Activated naive CD4-positive, alpha-beta T cell treated with anti-CD3 and anti-CD28 coated beads, Interleukin-2, amount 50 U/mL, for 72 hours (primary cell): ENCODE measurements around the gene NAMPT. TPM values are rescaled to one million over a fixed set of nuclear protein-coding genes. Genes with fewer than 3 reads are reported as not detected.
"Not testable (repeated sequence)": the region's sequence is repeated elsewhere in the genome, so short reads cannot be mapped to it uniquely, and the experiment has no call there.

Source experiments
- ATAC-seq, 2 donors: fragments of 150-1000 bp; cut with Tn5 transposase; 2 replicates each; pipeline ENCODE4 v1.10.0; 2021; ENCODE audit warnings: mild to moderate bottlenecking in 2 of 2, moderate library complexity in 2 of 2
- DNase-seq, 2 donors: peaks; one replicate each; pipeline ENCODE4 v3.0.0; 2021 to 2022; ENCODE audit warnings: low spot score in 2 of 2
- H3K27ac Mint-ChIP-seq, 2 donors: one replicate each; pipeline ENCODE4 v1.8.0; 2022; ENCODE audit warnings: mild to moderate bottlenecking in 2 of 2, mixed read lengths in 2 of 2
- H3K36me3 Mint-ChIP-seq, 2 donors: one replicate each; pipeline ENCODE4 v1.8.0; 2022; ENCODE audit warnings: mixed read lengths in 2 of 2
- H3K9me3 Mint-ChIP-seq, 2 donors: one replicate each; pipeline ENCODE4 v1.8.0; 2022; ENCODE audit warnings: mixed read lengths in 2 of 2
- total RNA-seq, 2 donors: library from RNA; stranded (reverse); gene quantifications; one replicate each; pipeline ENCODE4 v1.2.3, GENCODE V29; 2022

NAMPT gene
- total RNA-seq, 2 donors from 2014 or later: 334 to 524 TPM

DNA sequence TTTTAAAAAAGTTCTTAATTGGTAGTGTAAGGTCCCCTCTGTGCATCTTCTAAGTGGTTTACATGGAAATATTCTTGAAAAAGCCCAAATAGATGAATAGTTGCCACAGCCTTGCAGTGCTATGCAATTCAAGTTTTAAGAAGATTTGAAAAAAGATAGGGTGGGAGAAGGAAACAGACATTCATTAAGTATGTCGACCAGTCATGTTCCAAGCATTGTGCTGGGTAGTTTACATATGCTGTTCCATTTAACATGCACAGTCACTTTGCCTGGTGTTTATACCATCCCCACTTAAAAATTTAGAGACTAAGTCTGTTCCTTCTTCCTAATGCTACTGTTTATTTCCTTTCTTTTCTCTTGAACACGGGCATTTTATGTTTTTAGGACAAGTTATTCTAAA is 28.1 kb upstream of the NAMPT start:
- DNase-seq: no peak
- H3K36me3 Mint-ChIP-seq: peaks cover 8 to 14% of the 10 kb centered on the region in 2 donors
- no peak overlapping the region for H3K27ac Mint-ChIP-seq
- peaks cover 0 to 25% of the 10 kb centered on the region in 2 donors for H3K9me3 Mint-ChIP-seq
- no peak for ATAC-seq

DNA sequence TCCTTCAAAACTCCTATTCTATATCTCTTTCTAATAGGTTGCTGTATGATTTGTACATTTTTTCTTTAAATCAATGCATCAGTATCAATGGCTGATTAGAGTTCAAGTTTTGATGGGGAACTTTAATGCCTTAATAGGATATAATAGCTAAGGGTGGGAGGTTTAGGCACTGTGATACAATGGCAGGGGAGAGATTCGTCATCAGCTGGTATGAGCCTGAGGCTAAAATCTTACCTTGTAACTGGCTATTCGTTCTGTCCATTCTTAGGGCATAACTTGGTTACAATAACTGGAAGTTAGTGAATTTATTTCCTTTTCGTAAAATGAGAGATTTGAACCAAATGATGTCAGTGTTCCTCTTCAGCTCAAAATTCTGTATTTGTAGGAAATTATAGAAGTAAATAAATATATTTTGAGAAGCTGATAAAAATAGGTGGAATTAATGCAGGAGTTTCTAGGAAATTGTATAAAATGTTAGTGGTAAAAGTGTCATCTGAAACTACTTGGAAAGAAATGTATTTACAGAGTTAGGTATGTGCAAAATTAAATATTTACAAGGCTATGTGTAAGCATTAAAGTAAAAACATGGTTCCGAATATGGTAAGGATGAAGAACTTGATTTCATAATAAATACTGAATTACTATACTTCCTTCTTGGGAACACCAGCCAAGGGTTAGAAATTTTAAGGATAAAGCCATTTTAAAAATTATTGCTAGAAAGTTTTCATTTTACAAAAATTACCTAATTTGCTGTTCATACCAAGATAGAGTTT is 27.5 kb upstream of the NAMPT start:
- ATAC-seq (no peak), DNase-seq (no peak)
- Mint-ChIP-seq H3K27ac (no peak overlapping the region), H3K36me3 (peaks cover 8 to 14% of the 10 kb centered on the region in 2 donors), H3K9me3 (peaks cover 0 to 26% of the 10 kb centered on the region in 2 donors)

DNA sequence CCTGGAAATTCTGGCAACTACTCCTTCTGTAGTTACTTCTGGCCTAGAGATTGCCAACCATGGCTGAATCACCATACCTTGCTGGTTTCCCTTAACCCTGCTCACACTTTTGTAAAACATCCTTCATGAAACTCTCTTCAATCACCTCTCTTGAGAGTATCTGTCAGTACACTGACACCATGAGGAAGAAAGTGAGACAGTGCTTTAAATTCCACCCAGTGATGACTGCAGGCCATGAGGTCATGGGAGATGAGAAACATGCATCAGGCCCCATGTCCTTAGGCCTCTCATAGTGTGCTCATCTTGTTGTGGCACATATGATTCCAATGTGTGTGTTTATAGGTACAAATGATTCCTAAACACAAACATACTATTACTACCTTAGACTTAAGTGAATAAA is 24.6 kb upstream of the NAMPT start:
- DNase-seq (no peak), ATAC-seq (peak; percentile 78 to 90)
- Mint-ChIP-seq H3K27ac (no peak overlapping the region), H3K36me3 (peaks cover under 1 to 1% of the 10 kb centered on the region in 2 donors), H3K9me3 (peaks cover 0 to 19% of the 10 kb centered on the region in 2 donors)

DNA sequence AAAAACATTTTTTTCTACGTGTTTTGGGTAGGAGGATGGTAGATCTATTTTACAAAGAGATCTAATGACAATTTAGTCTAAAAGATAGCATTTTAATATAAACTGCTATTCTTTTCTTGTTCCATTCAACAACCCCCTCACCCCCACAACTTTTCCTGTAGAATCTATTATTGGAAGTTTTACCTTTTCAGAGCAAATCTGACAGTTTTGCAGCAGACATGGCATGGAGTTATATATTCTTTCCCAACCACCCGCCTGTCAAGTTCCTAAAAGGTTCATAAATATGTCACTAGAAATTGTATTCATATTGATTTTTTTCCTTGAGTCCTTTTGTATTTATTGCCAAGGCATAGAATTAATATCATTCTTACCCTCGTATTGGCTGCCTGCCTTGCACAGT is 21.5 kb upstream of the NAMPT start:
- DNase-seq (no peak), ATAC-seq (no peak)
- Mint-ChIP-seq H3K36me3 (peaks cover 14 to 23% of the 10 kb centered on the region in 2 donors), H3K27ac (no peak overlapping the region), H3K9me3 (peaks cover 3 to 18% of the 10 kb centered on the region in 2 donors)

DNA sequence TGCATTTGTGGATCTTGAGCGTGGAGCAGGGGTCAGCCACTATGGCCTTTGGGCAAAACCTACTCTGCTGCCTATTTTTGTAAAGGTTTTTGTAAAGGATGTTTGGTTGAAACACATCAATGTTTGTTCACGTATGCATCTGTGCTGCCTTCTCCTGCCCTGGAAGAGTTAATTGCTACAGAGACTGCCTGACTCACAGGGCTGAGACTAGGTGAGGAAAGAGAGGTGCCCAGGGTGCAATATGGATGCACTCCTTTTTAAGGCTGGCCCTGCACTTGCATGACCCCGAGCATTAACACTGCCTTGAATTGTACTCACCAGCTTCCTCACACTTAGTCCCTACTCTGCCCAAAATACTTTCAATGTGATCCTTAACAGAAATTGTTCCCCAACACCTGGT is 20.9 kb upstream of the NAMPT start:
- peaks cover 8 to 21% of the 10 kb centered on the region in 2 donors for H3K9me3 Mint-ChIP-seq
- no peak for ATAC-seq

DNA sequence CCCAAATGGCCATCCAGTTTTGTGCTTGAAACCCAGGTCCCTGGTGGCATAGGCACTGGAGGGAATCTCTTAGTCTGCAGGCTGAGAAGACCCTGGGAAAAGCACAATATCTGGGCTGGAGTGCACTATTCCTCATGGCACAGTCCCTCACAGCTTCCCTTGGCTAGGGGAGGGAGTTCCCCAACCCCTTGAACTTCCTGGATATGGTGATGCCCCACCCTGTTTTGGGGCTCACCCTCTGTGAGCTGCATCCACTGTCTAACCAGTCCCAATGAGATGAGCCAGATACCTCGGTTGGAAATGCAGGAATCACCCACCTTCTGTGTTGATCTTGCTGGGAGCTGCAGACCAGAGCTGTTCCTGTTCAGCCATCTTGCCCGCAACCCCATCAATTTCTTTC is 19.8 kb upstream of the NAMPT start:
- no peak for ATAC-seq
- peaks cover 8 to 21% of the 10 kb centered on the region in 2 donors for H3K9me3 Mint-ChIP-seq
- DNase-seq: no peak
- H3K36me3 Mint-ChIP-seq: peaks cover 18 to 28% of the 10 kb centered on the region in 2 donors
- no peak overlapping the region for H3K27ac Mint-ChIP-seq

More for the DNA sequence above, 20.9 kb upstream of the NAMPT start:
- no peak for DNase-seq
- Mint-ChIP-seq H3K27ac (no peak overlapping the region), H3K36me3 (peaks cover 18 to 28% of the 10 kb centered on the region in 2 donors)

DNA sequence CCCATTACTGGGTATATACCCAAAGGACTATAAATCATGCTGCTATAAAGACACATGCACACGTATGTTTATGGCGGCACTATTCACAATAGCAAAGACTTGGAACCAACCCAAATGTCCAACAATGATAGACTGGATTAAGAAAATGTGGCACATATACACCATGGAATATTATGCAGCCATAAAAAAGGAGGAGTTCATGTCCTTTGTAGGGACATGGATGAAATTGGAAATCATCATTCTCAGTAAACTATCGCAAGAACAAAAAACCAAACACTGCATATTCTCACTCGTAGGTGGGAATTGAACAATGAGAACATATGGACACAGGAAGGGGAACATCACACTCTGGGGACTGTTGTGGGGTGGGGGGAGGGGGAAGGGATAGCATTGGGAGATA is 13.8 kb upstream of the NAMPT start:
- ATAC-seq: not testable (repeated sequence)
- H3K36me3 Mint-ChIP-seq: peaks cover 24 to 40% of the 10 kb centered on the region in 2 donors

DNA sequence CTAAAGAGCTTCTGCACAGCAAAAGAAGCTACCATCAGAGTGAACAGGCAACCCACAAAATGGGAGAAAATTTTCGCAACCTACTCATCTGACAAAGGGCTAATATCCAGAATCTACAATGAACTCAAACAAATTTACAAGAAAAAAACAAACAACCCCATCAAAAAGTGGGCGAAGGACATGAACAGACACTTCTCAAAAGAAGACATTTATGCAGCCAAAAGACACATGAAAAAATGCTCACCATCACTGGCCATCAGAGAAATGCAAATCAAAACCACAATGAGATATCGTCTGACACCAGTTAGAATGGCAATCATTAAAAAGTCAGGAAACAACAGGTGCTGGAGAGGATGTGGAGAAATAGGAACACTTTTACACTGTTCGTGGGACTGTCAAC is 13.4 kb upstream of the NAMPT start:
- DNase-seq, ATAC-seq, H3K27ac Mint-ChIP-seq: not testable (repeated sequence)
- Mint-ChIP-seq H3K9me3 (peaks cover 13 to 39% of the 10 kb centered on the region in 2 donors), H3K36me3 (peaks cover 22 to 37% of the 10 kb centered on the region in 2 donors)

More for the DNA sequence above, 13.8 kb upstream of the NAMPT start:
- not testable (repeated sequence) for DNase-seq, H3K27ac Mint-ChIP-seq
- H3K9me3 Mint-ChIP-seq: peaks cover 13 to 40% of the 10 kb centered on the region in 2 donors

DNA sequence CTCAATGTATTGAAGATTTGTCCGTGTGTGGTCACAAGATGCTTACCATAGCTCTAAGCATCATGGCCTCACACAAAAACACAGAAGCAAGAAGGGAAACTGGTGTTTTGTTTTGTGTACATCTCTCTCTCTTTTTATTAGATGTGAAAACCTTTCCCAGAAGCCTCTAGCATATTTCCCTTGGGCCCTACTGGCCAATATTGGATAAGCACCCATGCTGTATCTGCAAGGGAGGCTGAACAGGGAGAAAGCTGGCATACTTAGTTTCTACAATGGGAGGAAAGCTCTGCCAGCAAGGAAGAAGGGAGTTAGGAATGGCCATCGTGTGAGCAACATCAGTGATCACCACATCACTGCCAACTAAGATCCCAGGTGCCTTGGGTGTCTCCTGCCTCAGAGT is 9.6 kb upstream of the NAMPT start:
- DNase-seq: no peak
- ATAC-seq: no peak
- H3K36me3 Mint-ChIP-seq: peaks cover 14 to 20% of the 10 kb centered on the region in 2 donors

DNA sequence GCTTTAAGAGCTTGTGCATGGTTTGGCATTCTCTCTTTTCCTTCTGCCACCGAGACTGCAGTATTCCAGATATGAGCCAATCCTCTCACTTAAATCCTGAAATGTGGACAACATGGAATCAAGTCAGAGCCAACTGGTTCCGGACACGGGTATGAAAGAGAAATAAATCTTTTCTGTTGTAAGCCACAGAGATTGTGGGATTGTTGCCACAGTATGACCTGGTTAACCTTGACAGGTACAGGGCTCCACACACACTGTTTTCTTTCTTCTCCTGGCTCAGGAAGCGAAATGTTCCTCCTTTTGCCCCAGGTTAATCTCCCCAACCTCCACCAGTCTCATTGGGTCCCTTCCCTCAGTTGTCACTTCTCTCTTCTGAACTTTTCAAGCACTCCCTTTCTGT is 6.5 kb upstream of the NAMPT start:
- Mint-ChIP-seq H3K36me3 (peaks cover 12 to 20% of the 10 kb centered on the region in 2 donors), H3K27ac (peak overlapping the region in 1 of 2 donors; percentile 7), H3K9me3 (peaks cover 2 to 21% of the 10 kb centered on the region in 2 donors)
- DNase-seq (no peak), ATAC-seq (no peak)

More for the DNA sequence above, 9.6 kb upstream of the NAMPT start:
- no peak overlapping the region for H3K27ac Mint-ChIP-seq
- peaks cover 4 to 28% of the 10 kb centered on the region in 2 donors for H3K9me3 Mint-ChIP-seq

DNA sequence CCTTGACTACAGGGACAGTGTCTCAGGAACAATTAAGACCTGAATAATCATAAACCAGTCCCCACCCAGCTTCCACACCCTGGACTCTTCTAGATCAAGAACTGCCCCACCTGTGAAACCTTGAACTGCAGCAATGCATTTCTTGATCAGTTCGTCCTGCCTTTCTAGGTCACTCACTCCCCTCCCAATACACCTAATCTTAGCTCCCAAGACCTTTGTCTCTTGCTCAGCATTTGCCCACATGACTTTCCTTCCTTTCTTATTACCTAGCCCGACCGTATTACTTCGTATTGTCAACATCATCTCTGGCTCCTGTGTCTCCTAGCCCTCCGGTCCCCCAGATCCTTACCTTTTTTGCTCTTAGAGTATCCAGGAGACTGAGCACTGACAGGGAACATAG is 5.5 kb upstream of the NAMPT start:
- Mint-ChIP-seq H3K9me3 (peaks cover 0 to 19% of the 10 kb centered on the region in 2 donors), H3K27ac (no peak overlapping the region), H3K36me3 (peaks cover 10 to 20% of the 10 kb centered on the region in 2 donors)
- no peak for DNase-seq
- no peak for ATAC-seq

DNA sequence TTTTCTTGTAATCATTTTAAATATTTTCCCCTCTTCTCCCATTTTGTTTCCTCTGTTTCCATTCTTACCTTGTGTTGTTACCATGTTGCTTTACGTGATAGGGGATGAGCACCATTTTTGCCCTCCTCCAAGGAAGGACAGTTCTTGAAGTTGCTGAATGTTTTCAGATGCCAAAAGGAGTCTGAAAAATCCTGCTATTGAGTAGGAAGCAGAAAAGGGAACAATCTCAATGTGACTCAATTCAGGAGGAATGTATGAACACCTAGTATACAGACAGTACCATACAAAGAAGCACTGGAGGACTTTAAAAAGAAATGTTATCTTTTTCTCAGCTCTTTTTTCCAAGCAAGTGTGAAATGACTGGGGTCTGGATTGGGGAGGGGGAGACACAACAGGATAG is 5.1 kb upstream of the NAMPT start:
- Mint-ChIP-seq H3K36me3 (peaks cover 9 to 18% of the 10 kb centered on the region in 2 donors), H3K9me3 (peaks cover 0 to 17% of the 10 kb centered on the region in 2 donors), H3K27ac (no peak overlapping the region)
- ATAC-seq (no peak), DNase-seq (no peak)

DNA sequence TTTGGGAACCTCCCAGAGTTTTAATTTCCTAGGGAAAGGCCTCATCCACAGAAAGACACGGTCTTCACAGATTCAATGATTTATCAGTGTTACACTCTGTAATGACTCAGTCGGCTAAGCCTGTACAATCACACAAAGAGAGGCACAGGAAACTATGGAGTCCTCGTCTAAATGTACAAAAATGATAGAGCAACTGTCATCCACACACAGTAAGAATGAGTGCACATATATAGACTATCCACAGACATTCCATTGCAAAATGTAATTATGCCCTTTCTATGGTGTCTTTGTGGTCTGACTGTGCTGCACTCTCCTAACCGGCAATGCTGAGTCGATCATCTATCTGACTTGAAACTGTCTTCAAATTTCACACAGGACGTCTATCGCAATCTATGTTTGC is 3.5 kb upstream of the NAMPT start:
- no peak for ATAC-seq
- H3K9me3 Mint-ChIP-seq: peaks cover 0 to 4% of the 10 kb centered on the region in 2 donors
- peaks cover 13 to 14% of the 10 kb centered on the region in 2 donors for H3K36me3 Mint-ChIP-seq
- no peak overlapping the region for H3K27ac Mint-ChIP-seq
- no peak for DNase-seq

DNA sequence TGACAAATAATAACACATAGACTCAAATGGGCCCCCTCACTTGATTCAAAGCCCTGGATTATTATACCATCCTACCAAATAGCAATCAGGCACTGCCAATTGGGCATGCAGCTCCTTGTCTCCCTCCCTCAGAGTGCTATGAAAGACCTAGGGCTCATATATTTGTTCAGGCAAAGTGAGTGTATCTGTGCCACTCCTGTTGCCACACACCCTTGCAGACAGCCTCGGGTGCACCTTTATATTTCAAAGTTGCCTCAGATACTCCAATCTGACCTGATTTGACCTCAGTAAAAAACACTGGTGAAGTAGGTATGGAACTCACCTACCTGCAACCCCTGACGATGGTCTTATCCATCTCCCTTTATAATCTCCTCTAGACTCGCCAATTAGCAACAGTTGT is 3.0 kb upstream of the NAMPT start:
- ATAC-seq (no peak), DNase-seq (no peak)
- H3K36me3 Mint-ChIP-seq: peaks cover 9 to 10% of the 10 kb centered on the region in 2 donors
- no peaks in the 10 kb centered on the region for H3K9me3 Mint-ChIP-seq
- H3K27ac Mint-ChIP-seq: no peak overlapping the region

DNA sequence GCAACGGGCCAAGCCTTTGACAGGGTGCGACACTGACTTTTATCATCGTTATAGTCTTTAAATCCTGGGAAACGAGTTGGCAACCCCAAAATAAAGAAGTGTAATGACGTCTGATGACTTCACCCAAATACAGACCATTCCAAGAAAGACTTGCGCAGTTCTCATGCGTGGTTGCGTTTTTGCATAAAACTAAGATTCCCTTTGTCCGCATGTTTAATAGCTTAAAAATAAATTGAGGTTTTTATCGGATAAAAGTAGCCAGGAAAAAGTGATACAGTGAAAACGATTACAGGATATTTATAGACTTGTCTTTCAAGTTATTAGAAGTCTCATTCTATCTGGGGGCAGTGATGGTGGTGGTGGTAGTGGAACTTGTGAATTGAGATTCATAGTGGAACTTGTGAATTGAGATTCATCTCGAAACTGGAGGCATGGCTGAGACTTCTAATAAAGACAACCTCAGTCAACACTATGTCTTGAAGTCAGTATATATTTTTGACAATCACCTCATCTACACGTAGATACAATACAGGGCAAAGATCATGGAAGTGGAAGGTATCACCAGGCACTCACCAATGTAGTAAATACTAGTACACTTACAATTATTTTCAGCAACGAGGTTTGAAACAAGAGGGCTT is 1.2 kb upstream of the NAMPT start:
- peak; percentile 16 to 25 for ATAC-seq
- Mint-ChIP-seq H3K36me3 (peaks cover 16 to 24% of the 10 kb centered on the region in 2 donors), H3K9me3 (no peaks in the 10 kb centered on the region), H3K27ac (peak overlapping the region; percentile 94 to 98)
- peak in 1 of 2 donors; percentile 38 for DNase-seq

DNA sequence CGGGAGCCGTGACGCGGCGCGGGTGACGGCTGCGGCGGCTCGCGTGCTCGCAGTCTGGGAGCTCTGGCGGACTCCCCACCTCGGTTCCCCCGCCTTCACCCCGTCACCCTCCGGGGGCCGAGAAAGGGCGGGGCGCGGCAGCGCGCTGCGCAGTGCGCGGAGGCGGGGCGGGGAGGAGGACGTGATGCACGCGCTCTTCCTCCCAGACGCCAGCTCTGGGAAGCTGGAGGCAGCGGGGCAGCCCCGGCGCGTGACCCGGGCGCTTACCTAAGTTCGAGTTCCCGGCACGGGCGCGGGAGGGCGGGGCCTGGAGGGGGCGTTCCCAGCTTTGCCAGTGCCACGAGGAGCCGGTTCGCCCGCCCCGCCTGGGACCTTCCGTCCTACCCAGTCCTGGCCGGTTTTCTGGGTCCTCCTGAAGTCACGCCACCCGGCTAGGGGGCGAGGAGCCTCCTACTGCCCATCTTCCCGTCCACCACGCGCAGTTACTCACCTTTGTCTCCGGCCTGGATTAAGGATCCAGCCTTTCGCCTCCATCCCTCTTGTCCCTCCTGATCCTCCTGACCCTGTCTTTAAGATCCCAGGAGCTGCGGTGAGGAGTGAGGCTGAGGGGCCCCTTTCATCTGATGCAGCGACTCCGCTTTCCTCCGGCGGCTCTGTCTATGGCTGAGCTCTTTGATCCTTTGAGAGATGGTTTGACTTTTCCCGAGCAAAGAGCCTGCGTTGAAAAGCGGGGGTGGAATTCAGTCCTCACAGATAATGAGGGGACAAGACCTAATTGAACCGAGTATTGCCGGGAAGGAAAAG is 470 bp upstream of the NAMPT start:
- ATAC-seq: peak; percentile 83 to 86
- peak; percentile 98 for DNase-seq
- Mint-ChIP-seq H3K27ac (peak overlapping the region; percentile 94 to 99), H3K9me3 (no peaks in the 10 kb centered on the region), H3K36me3 (peaks cover 16 to 29% of the 10 kb centered on the region in 2 donors)
